Smooth muscle cell of the brain vasculature (primary cell): ENCODE results near the gene IFITM5.
"Not testable (repeated sequence)": the region's sequence is repeated elsewhere in the genome, so short reads cannot be mapped to it uniquely, and the experiment has no call there.

Source experiments
- DNase-seq: peaks from one replicate; pipeline ENCODE4 v3.0.0-alpha.2; 2012; ENCODE audit warnings: low read depth, low spot score

Gene IFITM5

DNA sequence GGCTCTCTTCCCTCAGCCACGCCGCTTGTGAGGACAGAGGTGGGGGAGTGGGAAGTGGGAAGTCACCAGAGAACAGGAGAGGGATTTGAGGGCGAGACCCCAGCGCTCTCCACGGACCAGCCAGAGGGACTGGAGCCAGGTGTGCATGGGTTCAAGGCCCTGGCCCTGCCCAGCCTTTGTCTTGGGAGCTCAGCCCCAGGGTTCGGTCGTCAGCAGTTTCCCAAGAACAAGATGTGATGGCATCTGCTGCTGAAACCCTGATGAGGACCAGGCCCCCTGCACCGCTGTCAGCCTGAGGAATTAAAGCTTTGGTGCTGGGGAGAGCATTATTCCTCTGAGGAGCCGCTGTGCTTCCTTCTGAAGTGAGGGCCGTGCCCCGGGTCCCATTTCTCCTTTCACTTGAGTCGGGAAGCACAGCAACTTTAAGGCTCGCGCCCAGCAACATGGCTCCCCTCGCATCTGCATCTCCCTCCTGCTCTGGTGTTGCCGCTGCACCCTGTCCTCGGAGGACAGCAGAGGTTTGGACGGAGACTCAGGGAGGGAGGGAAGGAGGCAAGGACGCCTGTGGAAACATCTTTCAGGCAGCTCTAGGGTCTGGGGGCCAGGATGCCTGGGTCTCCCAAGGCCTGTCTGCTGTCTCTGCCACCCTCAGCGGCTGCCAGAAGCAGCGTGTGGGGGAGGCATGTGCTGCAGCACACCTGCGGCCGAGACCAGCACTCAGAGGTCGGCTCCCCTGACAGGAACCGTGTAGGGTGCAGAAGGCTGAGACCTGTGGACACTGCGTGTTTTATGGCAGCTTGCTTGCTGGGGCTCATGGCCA lies 3.8 kb downstream of the IFITM5 start:
- DNase-seq, result no peak

DNA sequence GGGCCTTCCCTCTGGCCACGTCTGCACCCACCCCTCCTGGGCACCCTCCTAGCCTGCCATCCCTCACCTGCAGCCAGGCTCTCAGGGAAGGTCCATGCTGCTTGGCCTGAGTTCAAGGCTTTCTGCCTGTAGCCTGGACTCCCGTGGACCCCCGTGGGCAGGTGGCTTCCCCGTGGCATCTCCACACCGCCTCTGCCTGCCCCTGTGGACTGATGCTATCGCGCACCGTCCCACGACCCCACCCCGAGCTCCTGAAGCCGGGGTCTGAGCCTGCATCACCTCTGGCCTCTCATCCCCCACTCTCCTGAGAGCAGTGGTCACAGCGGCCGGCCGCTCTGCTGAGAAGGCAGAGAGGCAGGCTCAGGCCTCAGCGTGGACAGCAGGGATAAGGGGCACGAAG lies 4.5 kb downstream of the IFITM5 start:
- DNase-seq, result no peak

DNA sequence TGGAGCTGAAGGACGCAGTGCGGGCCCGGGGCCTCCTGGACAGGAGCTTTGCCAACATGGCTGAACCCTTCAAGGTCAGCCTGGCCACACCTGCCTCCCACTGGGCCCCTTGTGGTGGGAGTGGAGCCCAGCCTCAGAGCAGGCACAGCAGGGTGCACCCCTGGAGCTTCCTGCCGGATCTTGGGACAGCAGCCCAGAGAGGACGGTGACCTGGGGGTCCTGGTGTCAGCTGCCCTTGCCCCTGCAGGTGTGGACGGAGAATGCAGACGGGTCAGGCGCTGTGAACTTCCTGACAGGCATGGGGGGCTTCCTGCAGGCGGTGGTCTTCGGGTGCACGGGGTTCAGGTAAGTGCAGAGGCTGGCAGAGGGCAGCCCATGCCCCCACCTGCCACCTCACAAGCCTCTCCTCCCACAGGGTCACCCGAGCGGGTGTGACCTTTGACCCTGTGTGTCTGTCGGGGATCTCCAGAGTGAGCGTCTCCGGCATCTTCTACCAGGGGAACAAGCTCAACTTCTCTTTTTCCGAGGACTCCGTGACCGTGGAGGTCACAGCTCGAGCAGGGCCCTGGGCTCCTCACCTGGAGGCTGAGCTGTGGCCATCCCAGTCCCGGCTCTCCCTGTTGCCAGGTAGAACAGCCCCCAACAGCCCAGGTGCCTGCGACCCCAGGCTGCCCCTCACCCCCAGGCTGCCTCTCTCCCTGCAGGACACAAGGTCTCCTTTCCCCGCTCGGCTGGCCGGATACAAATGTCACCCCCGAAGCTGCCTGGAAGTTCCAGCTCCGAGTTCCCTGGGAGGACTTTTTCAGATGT lies 5.3 kb downstream of the IFITM5 start:
- no peak for DNase-seq

DNA sequence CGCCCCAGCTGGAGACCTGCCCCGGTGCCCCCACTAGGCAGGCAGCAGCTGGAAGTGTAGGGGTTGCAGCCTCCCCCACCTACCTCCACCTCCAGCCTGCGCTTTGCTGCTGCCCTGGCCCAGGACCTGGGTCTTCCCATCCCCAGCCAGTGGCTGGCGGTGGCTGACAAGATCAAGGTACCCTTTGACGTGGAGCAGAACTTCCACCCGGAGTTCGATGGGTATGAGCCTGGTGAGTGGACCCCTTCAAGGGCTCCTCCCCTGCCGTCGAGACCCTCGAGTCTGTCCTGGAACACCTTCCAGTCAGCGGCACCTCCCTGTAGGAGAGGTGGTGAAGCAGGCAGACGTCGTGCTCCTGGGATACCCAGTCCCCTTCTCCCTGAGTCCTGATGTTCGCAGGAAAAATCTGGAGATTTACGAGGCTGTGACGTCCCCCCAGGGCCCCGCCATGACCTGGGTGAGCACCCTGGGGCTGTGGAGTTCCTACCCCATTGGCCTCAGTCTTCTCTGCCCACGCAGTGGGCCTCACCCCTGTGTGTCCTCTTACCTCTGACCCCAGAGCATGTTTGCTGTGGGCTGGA lies 6.0 kb downstream of the IFITM5 start:
- no peak for DNase-seq

DNA sequence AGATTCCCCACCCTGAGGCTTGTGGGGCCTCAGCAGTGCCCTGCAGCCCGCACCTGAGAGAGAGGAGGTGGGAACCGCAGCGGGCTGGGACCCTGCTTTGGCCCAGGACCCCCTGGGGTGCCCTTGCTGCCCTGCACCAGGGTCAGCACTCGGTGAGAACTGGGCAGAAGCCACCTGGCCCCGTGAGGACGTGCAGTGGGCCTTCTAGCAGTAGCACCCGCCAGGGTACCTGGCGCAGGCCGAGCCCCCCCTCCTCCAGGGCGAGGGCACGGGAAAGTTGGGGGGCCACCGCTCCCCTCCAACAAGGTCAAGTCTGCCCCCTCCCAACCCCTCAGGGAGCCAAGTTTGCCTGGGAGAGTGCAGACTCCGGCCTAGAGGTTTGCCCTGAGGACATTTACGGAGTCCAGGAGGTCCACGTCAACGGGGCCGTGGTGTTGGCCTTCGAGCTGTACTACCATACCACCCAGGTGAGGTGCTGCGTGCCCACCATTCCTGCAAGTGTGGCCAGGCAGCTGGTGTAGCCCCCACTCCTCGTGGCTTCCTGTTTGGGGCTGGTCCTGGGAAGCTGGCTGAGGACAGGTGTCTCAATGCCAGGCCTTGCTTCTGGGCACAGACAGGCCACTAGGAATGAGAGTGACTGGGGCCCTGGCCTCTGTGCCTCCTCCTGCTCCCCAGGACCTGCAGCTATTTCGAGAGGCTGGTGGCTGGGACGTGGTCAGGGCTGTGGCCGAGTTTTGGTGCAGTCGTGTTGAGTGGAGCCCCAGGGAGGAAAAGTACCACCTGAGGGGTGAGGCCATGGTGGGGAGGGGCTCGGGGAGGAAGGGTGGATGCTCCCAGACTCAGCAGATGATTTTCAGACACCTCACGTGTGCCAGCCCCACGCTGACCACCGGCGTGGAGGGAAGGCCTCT lies 6.9 kb downstream of the IFITM5 start:
- no peak for DNase-seq

DNA sequence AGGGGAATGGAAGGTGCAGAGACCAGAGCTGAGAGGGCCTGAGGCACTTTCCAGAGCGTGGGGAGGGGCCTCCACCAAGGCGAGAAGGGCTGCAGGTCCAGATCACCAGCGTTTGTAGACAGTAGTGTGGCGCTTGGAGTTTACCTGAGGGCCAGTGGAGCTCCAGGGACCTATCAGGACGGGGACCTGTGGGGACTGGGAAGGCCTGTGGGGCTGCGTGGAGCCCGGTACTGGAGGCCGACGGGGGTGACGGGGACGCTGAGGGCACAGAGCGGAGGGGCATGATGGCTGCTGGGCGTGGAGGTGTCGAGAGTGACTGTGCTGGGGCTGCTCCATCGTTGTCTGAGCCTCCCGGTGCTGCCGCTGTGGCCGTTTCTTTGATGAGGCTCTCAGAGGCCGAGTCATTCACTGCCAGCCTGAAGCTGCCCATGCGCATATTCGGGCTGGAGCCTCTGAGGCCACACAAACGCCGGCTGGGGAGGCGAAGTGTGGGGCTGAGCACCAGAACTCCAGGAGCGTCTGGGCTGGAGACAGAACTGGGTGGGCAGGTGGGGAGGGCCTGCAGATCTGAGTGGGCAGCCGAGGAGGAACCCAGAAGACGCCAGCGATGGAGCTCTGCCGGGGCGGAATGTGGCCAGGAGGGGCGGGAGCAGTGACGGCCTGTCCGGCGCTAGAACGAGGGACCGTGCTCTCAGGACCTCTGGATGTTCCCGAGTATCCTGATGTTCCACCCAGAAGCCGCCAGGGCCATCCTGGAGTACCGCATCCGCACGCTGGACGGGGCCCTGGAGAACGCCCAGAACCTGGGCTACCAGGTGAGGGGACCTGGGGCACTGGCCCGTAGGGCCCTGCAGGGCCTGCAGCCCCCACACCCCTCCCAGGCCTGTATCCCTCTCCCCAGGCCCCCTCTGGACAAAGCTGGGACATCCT lies 7.8 kb downstream of the IFITM5 start:
- no peak for DNase-seq

DNA sequence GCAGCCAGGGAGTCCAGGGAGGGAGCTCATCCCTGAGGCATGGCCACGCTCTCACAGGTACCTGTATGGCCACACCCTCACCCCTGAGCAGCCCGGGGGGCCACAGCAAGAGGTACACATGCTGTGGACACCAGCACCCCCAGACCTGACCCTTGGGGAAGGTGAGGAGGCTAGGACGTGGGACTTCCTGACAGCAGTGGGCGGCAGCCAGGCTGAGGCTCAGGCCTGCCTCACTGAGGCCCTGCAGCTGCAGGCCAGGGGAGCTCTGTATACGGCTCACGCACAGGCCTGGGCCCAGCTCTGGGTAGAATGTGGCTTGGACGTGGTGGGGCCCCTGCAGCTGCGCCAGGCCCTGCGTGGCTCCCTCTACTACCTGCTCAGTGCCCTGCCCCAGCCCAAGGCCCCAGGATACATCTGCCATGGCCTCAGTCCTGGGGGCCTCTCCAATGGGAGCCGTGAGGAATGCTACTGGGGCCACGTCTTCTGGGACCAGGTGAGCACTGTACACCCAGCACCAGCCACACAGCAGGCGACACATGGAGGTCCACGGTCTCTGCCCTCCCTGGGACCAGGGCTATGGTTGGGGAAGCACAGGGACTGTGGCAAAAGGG lies 8.6 kb downstream of the IFITM5 start:
- DNase-seq, result no peak

DNA sequence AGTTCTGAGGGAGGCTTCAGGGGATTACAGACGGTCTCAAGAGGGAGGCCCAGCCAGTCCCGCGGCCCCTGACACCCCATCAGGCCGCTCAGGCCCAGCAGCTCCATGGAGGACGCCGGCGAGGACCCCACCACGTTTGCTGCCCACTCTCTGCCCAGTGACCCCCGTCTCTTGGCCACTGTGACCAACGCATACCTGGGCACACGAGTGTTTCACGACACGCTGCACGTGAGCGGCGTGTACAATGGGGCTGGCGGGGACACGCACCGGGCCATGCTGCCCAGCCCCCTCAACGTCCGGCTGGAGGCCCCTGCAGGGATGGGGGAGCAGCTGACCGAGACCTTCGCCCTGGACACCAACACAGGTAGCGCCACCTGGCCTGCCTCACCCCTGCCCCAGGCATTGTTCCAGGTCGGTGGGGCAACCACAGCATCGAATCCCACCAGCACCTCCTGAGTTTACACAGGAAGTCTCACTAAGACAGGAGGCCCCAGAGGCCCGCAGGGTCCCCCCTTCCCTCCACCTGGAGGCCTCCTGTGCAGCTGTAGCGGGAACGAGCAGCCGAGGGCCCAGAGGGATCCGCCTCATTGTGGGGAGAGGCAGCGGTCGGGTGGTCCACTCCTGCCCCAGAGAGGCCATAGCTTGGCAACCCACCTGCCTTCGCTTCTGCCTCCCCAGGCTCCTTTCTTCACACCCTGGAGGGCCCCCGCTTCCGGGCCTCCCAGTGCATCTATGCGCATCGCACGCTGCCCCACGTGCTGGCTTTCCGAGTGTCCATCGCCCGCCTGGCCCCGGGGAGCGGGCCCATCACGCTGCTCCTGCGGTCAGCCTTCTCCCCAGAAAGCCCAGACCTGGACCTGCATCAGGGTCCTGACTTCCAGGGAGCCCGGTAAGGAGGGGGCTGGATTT lies 9.4 kb downstream of the IFITM5 start:
- DNase-seq, result no peak

DNA sequence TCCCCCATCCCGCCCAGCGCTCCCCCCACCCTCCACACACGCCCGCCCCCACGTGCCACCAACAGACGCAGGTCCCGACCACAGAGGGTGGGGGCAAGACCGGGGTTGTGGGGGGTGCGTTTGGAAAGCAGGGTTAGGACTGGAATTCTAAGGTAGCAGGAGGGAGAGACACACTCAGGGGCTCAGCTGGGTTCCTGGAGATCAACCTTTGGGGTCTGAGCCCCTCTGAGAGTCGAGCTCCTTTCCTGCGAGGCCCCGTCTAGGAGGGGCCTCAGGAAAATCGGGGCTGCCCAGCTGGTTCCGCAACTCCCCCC lies 10.0 kb downstream of the IFITM5 start:
- DNase-seq, result no peak

DNA sequence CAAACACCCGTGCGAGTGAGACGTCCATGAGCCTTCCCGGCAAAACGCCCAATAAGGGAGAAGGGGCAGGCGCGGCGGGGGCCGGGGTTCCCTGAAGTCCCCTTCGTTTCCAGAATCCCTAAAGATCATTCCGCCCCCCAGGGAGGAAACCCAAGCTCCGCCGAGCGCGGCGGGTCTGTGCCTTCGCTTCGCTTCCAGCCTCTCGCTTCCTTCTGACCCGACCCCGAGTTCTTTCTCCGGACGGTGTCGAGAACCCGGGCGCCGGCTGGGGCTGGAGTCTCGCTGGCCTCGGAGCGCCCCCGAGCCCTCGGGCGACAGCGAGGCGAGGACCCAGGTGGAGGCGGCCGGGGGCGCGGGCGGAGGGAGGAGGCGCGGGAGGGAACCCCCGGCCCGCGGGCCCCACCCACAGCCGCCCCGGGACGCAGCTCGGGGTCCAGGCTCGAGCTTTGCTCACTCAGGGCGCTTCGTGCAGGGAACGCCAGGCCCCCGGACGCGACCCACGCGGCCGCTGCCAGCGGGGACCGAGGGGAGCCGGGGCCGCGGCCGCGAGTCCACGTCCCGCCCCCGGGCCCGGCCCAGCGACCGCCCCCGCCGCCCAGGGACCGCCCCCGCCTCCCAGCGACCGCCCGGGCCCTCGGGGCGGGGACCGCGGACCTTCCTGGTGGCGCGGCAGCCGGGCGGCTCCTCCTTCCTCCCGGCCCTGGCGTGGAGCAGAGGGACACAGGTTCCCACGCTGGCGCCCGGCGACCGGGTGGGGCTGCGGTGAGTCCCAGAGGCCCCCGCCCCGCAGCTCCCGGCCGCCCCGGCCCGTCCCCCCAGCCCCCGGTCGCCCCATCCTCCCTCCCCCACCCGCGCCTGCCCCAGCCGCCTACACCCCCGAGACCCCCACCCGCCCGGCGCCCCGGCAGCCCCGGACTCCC lies 10.6 kb downstream of the IFITM5 start, which contains the start of gene PGGHG:
PGGHG (plus strand) TSS at position 649 of the 920 bp plus-strand sequence. CDS start 691 bp downstream, outside the sequence.
- DNase-seq, result no peak

DNA sequence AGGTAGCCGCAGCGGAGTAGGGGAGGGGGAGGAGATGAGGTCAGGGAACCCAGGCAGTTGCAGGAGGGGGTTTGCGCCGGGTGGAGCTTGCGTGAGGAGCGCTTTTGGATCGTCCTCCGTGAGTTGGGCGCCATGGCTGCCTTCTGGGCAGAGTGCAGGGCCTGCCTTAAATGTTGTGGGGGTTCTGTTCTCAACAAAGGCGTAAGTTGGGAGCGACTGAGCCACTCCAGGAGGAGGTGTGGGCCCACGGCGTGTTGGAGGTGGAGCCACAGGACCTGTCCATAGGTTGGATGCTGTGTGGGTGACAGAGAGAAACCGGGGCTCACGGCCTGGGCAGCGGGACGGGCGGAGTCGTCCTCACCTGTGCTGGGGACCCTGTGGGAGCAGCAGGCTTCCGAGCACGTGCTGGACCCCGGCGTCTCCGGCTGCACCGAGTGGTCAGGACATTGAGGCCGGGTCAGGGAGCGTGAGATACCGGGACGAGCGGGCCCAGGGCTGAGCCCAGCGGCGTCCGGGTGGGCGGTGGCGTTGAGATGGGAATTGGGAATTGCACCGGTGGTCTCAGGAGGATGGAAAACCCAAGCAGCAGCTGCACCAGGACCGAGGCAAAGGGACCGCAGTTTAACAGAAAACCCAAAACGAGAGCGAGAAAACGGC lies 11.4 kb downstream of the IFITM5 start:
- no peak for DNase-seq

DNA sequence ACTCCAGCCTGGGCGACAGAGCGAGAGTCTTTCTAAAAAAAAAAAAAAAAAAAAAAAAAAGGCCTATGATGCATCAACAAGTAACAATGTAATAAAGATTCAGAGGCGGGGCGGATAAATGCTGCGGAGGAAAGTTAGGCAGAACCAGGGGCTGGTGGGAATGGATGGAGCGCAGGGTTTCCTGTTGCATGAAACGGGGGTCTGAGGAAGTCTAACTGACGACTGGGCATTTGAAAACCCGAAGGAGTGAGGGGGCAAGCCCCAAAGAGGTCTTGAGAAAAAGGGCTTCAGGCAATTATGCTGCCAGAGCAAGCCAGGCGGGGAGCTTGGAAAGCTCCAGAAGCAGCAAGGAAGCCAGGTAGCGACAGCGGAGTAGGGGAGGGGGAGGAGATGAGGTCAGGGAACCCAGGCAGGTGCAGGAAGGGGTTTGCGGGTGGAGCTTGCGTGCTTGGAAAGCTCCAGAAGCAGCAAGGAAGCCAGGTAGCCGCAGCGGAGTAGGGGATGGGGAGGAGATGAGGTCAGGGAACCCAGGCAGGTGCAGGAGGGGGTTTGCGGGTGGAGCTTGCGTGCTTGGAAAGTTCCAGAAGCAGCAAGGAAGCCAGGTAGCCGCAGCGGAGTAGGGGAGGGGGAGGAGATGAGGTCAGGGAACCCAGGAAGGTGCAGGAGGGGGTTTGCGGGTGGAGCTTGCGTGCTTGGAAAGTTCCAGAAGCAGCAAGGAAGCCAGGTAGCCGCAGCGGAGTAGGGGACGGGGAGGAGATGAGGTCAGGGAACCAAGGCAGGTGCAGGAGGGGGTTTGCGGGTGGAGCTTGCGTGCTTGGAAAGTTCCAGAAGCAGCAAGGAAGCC lies 12.1 kb downstream of the IFITM5 start:
- DNase-seq, result not testable (repeated sequence)

DNA sequence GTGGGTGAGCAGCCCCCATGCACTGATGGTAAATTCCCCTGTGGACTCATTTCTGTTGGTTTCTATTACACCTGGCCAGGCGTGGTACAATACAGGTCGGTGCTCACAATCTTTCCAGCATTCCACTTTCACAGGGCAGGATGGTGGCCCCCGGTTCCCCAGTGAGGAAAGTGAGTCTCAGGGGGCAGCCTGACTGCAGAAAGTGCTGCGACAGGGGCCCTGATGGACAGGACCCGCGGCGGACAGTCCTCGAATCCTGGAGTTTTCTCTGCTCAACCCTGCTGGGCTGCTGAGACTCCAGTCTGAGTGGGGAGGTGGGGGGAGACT lies 13.5 kb downstream of the IFITM5 start:
- no peak for DNase-seq

DNA sequence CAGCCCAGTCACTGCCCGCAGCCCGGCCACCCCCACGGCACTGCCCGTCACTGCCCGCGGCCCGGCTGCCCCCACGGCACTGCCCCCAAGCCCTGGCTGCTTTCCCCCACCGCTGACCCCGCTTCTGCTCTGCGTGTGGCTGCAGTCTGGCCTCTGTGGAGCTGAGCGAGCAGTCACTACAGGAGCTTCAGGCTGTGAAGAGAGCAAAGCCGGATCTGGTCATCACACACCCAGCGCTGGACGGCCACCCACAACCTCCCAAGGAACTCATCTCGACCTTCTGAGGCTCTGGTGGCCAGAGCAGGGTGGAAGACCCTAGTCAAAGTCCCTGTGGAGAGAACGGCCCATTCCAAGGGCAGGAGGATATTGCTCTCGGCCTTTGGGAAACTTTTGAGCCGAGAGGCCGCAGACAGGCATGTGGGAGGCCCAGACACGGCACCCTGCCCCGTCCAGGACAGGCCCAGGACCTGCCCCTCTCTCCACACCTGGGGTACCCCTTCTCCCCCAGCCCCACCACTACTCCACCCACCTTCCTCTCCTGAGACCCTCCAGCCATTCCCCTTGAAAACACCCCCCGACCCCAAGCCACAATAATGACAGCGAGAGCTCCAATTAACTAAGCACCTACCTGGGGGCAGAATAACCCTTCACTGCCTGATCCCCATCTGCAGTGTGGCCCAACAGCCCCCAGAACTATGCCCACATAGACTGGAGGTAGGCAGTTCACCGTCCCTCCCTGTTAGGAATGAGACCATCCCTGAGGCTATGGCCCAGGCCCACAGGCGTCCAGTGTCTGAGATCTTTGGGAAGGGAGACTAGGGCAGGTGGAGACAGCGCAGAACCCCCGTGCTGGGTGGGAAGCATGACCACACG lies 14.1 kb downstream of the IFITM5 start:
- DNase-seq, result no peak
